Parathyroid adenoma (tissue), 2 donors: Measurements from ENCODE around the gene SAT2.

Source experiments
- H2AFZ ChIP-seq: fragments of 300-600 bp; sonication (generic); one replicate; pipeline ENCODE4 v1.7.0; 2017; ENCODE audit warnings: antibody characterized with exemption, mild to moderate bottlenecking
- H3K27ac ChIP-seq: fragments of 300-600 bp; sonication (generic); one replicate; pipeline ENCODE4 v1.7.0; 2017
- H3K27me3 ChIP-seq: fragments of 300-600 bp; sonication (generic); one replicate; pipeline ENCODE4 v1.7.0; 2017; ENCODE audit warnings: low read length; ENCODE audit not compliant: control insufficient read depth, insufficient read depth
- H3K36me3 ChIP-seq: fragments of 300-600 bp; sonication (generic); one replicate; pipeline ENCODE4 v1.7.0; 2017; ENCODE audit warnings: low read length; ENCODE audit not compliant: control insufficient read depth, insufficient read depth
- H3K4me1 ChIP-seq: fragments of 300-600 bp; sonication (generic); one replicate; pipeline ENCODE4 v1.7.0; 2017; ENCODE audit warnings: control low read depth
- H3K4me2 ChIP-seq: fragments of 300-600 bp; sonication (generic); one replicate; pipeline ENCODE4 v1.7.0; 2017; ENCODE audit warnings: low read length
- H3K4me3 ChIP-seq: fragments of 300-600 bp; sonication (generic); one replicate; pipeline ENCODE4 v1.7.0; 2017; ENCODE audit warnings: low read depth, low read length
- H3K79me2 ChIP-seq: fragments of 300-600 bp; sonication (generic); one replicate; pipeline ENCODE4 v1.7.0; 2017; ENCODE audit warnings: control low read depth
- H3K9ac ChIP-seq: fragments of 300-600 bp; sonication (generic); one replicate; pipeline ENCODE4 v1.7.0; 2017; ENCODE audit warnings: mild to moderate bottlenecking
- H3K9me3 ChIP-seq: fragments of 300-600 bp; sonication (generic); one replicate; pipeline ENCODE4 v1.7.0; 2017; ENCODE audit warnings: low read length; ENCODE audit not compliant: control insufficient read depth
- CTCF ChIP-seq: fragments of 300-600 bp; sonication (generic); IDR thresholded peaks from one replicate; pipeline ENCODE4 v1.7.0; 2017; ENCODE audit warnings: antibody characterized with exemption, mild to moderate bottlenecking
- donor health status: primary hyperparathyroidism.

The SAT2 gene

GRCh38 chr17:7623661-7624060 is 4.0 kb downstream of the SAT2 start:
- Histone ChIP-seq H3K4me3 (no peak overlapping the region), H3K9me3 (no peaks in the 10 kb centered on the region), H3K27ac (no peak overlapping the region), H3K27me3 (no peaks in the 10 kb centered on the region), H2AFZ (no peak overlapping the region), H3K9ac (no peak overlapping the region), H3K4me2 (no peak overlapping the region), H3K36me3 (no peaks in the 10 kb centered on the region), H3K79me2 (no peaks in the 10 kb centered on the region), H3K4me1 (peaks cover 6% of the 10 kb centered on the region)
- no peak for TF ChIP-seq CTCF

- Histone ChIP-seq H3K36me3 (no peaks in the 10 kb centered on the region), H3K79me2 (no peaks in the 10 kb centered on the region), H3K27ac (no peak overlapping the region), H2AFZ (no peak overlapping the region), H3K4me2 (no peak overlapping the region), H3K4me3 (no peak overlapping the region), H3K27me3 (no peaks in the 10 kb centered on the region), H3K4me1 (no peaks in the 10 kb centered on the region), H3K9ac (no peak overlapping the region), H3K9me3 (no peaks in the 10 kb centered on the region)
- TF ChIP-seq CTCF = no peak
These were observed 6.8 kb downstream of the SAT2 start for GRCh38 chr17:7620835-7621234.

DNA sequence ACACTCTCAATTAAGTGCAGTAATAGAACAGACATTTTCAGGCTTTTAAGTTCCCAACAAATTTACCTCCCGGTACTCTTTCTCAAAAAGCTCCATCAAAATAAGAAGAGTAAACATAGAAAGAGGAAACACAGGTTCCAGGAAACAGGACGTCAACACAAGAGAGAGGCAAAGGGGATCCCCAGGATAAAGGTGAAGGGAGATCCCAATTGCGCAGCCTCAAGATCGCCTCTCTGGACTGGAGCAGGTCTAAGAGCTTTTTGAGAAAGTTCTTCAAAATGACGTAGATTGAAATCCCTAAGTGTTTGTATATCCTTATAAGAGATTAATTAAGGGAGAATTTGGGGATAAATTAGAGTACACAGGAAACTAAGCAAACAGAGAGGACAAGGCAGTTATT is 9.0 kb downstream of the SAT2 start:
- TF ChIP-seq CTCF = no peak
- peaks cover 6% of the 10 kb centered on the region for H3K79me2 ChIP-seq
- no peaks in the 10 kb centered on the region for H3K27me3 ChIP-seq
- H3K27ac ChIP-seq = no peak overlapping the region
- no peak overlapping the region for H3K4me2 ChIP-seq
- no peak overlapping the region for H2AFZ ChIP-seq
- H3K4me3 ChIP-seq = no peak overlapping the region
- no peaks in the 10 kb centered on the region for H3K9me3 ChIP-seq
- H3K4me1 ChIP-seq = peaks cover 1% of the 10 kb centered on the region
- no peaks in the 10 kb centered on the region for H3K36me3 ChIP-seq
- no peak overlapping the region for H3K9ac ChIP-seq

DNA sequence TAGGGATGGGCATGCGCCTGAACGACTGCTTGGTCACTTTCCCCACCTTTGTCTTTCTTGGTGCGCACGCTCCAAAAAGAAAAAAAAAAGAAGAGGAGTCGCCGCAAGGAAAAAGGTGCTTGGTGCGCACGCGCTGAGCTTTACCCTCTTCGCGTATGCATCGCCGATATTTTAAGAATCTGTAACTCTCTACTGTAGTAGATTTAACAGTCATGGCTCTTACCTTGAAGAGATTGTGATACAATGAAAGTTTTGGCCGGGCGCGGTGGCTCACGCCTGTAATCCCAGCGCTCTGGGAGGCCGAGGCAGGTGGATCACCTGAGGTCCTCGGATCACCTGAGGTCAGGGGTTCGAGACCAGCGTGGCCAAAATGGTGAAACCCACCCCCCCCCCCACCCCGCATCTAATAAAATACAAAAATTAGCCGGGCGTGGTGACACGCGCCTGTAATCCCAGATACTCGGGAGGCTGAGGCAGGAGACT is 12.3 kb downstream of the SAT2 start:
- Histone ChIP-seq H3K4me2 (peak overlapping the region; percentile 64), H3K9me3 (no peaks in the 10 kb centered on the region), H3K27me3 (no peaks in the 10 kb centered on the region), H3K4me3 (peak overlapping the region; percentile 84), H3K4me1 (peaks cover 8% of the 10 kb centered on the region), H2AFZ (peak overlapping the region; percentile 87), H3K9ac (no peak overlapping the region), H3K79me2 (peaks cover 34% of the 10 kb centered on the region), H3K27ac (peak overlapping the region; percentile 80), H3K36me3 (no peaks in the 10 kb centered on the region)
- TF ChIP-seq CTCF = no peak

DNA sequence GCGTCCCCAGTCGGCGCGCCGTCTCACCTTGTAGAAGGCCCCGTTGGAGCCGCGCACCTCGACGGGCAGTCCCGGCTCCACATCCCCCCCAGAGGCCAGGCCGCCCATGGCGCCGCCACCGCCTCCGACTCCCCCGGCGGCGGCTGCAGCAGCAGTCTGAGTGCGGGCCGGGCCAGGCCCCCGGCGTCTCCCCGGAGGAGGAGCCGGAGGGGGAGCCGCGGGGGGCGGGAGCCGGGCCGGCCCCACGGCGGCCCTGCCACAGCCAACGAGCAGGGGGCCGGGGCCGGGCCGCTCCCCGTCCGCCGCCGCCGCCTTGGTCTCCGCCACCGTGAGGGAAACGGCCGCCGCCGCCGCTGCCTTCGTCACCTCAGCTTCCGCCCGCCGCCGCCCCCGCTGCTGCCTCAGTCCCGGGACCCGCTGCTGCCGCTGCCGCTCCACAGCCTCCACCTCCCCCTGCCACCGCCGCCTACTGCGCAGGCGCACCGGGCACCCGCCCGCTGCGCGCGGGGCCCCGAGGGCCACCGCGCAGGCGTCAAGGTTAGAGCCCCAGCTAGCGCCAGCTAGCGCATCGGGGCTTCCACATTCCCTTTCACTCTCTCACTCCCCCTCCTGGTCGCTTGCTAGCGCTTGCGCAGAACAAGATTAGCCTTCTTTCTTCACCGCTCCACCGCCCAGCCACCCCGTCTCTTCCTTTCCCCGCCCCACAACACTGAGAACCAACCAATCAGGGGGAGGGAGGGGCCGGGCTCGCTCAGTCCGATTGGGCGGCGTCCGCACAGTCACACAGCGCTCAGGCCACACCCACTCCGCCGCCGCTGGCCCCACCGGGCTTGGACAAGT is 13.0 kb downstream of the SAT2 start, which contains the start of gene FXR2:
TSS of gene FXR2 (minus strand) at position 473 of the 840 bp plus-strand sequence. CDS start at position 108, 365 bp downstream.
- H3K4me1 ChIP-seq = peaks cover 8% of the 10 kb centered on the region
- no peaks in the 10 kb centered on the region for H3K27me3 ChIP-seq
- no peaks in the 10 kb centered on the region for H3K36me3 ChIP-seq
- H3K9ac ChIP-seq = peak within 1 kb of the TSS; percentile 39
- H2AFZ ChIP-seq = peak within 1 kb of the TSS; percentile 87
- peak within 1 kb of the TSS; percentile 81 for H3K4me2 ChIP-seq
- peak within 1 kb of the TSS; percentile 84 for H3K4me3 ChIP-seq
- H3K79me2 ChIP-seq = peaks cover 37% of the 10 kb centered on the region
- no peaks in the 10 kb centered on the region for H3K9me3 ChIP-seq
- TF ChIP-seq CTCF = peak; percentile 88
- peak within 1 kb of the TSS; percentile 80 for H3K27ac ChIP-seq
